B cell (primary cell): ENCODE results near the gene PCDHA1. TPM values are rescaled to one million over a fixed set of nuclear protein-coding genes. Genes with fewer than 3 reads are reported as not detected.

Experiments used
- ATAC-seq: fragments of 200-7000 bp; cut with Tn5 transposase; one replicate; pipeline ENCODE4 v1.10.0; 2021; ENCODE audit warnings: low read depth, mild to moderate bottlenecking, moderate number of reproducible peaks, moderate library complexity
- CTCF ChIA-PET: fragments of 350-600 bp; sonication (Branson Sonifier 250); formaldehyde crosslinking; loops from one replicate; lab custom pipeline; 2021; ENCODE audit warnings: antibody characterized with exemption, inconsistent platforms; lab: Charles Lee
- POLR2A ChIA-PET: fragments of 350-600 bp; sonication (Branson Sonifier 250); formaldehyde crosslinking; loops from one replicate; lab custom pipeline; 2021; ENCODE audit warnings: antibody characterized with exemption; lab: Charles Lee
- DNase-seq: peaks from one replicate; pipeline ENCODE4 v3.0.0; 2013
- H2AFZ ChIP-seq: 2 replicates; pipeline ENCODE4 v1.6.1; 2012; ENCODE audit warnings: mild to moderate bottlenecking, low read depth, low read length; ENCODE audit not compliant: insufficient read depth, poor library complexity, severe bottlenecking
- H3K27ac ChIP-seq, 2 donors: 1 replicate in 1 of 2; 2 replicates in 1 of 2; pipeline ENCODE4 v1.5.1; 2012 to 2013; ENCODE audit warnings: low read length in 2 of 2, mild to moderate bottlenecking in 2 of 2, moderate library complexity in 1 of 2
- H3K27me3 ChIP-seq, 4 experiments: fragments of 200-600 bp in 1 of 4; sonication (generic) in 1 of 4; replicated peaks in 1 of 4; 1 replicate in 2 of 4; 2 replicates in 2 of 4; pipeline versions ENCODE4 v1.6.1 to v1.7.0; 2013 to 2016; ENCODE audit warnings: low read length in 3 of 4, mild to moderate bottlenecking in 2 of 4, mixed read lengths in 1 of 4, moderate library complexity in 1 of 4; ENCODE audit not compliant: insufficient read depth in 4 of 4, control insufficient read depth in 3 of 4; ENCODE audit errors: control extremely low read depth in 1 of 4
- H3K36me3 ChIP-seq, 2 experiments: replicated peaks in 1 of 2; 1 replicate in 1 of 2; 2 replicates in 1 of 2; pipeline versions ENCODE4 v1.6.1 to v1.7.1; 2013; ENCODE audit warnings: low read length in 1 of 2; ENCODE audit not compliant: insufficient read depth in 2 of 2, control insufficient read depth in 1 of 2; ENCODE audit errors: control extremely low read depth in 1 of 2, extremely low read depth in 1 of 2
- H3K4me1 ChIP-seq, 2 donors: fragments of 200-600 bp in 1 of 2; sonication (generic) in 1 of 2; 1 replicate in 1 of 2; 2 replicates in 1 of 2; pipeline versions ENCODE4 v1.5.1 to v1.6.1; 2013 to 2017; ENCODE audit warnings: low read length in 2 of 2; ENCODE audit not compliant: control insufficient read depth in 2 of 2, insufficient read depth in 2 of 2
- H3K4me2 ChIP-seq: replicated peaks from 2 replicates; pipeline ENCODE3; 2012; ENCODE audit warnings: mild to moderate bottlenecking, low read depth, low read length; ENCODE audit not compliant: poor library complexity, severe bottlenecking
- H3K4me3 ChIP-seq, 5 experiments: fragments of 200-600 bp in 1 of 5; sonication (generic) in 1 of 5; 1 replicate in 3 of 5; 2 replicates in 2 of 5; pipeline versions ENCODE4 v1.5.1 to v1.7.0; 2011 to 2016; ENCODE audit warnings: low read length in 4 of 5, mild to moderate bottlenecking in 4 of 5, low read depth in 2 of 5, control low read depth in 1 of 5, moderate library complexity in 1 of 5; ENCODE audit not compliant: insufficient read depth in 1 of 5; ENCODE audit errors: control extremely low read depth in 1 of 5, extremely low read depth in 1 of 5
- H3K79me2 ChIP-seq: fragments of 200-600 bp; sonication (generic); one replicate; pipeline ENCODE4 v1.6.0; 2016; ENCODE audit warnings: low read length; ENCODE audit not compliant: control insufficient read depth, insufficient read depth
- H3K9ac ChIP-seq: fragments of 200-600 bp; sonication (generic); 2 replicates; pipeline ENCODE4 v1.6.1; 2017; ENCODE audit warnings: mild to moderate bottlenecking, low read length, moderate library complexity
- H3K9me3 ChIP-seq, 3 donors: one replicate each; pipeline versions ENCODE4 v1.6.1 to v1.7.1; 2013; ENCODE audit warnings: low read length in 2 of 3; ENCODE audit not compliant: control insufficient read depth in 2 of 3, insufficient read depth in 1 of 3; ENCODE audit errors: control extremely low read depth in 1 of 3
- H4K20me1 ChIP-seq: 2 replicates; pipeline ENCODE4 v1.6.0; 2012; ENCODE audit warnings: mild to moderate bottlenecking, low read length; ENCODE audit not compliant: insufficient read depth, control insufficient read depth, poor library complexity, severe bottlenecking
- H3K27ac Mint-ChIP-seq: one replicate; pipeline ENCODE4 v1.8.0; 2021; ENCODE audit warnings: mixed read lengths
- H3K27me3 Mint-ChIP-seq: one replicate; pipeline ENCODE4 v1.8.0; 2021; ENCODE audit warnings: mixed read lengths
- H3K4me1 Mint-ChIP-seq: one replicate; pipeline ENCODE4 v1.8.0; 2021; ENCODE audit warnings: mixed read lengths
- H3K4me3 Mint-ChIP-seq: one replicate; pipeline ENCODE4 v1.8.0; 2021; ENCODE audit warnings: mixed read lengths
- H3K9me3 Mint-ChIP-seq: one replicate; pipeline ENCODE4 v1.8.0; 2022; ENCODE audit warnings: mixed read lengths; ENCODE audit not compliant: insufficient read depth
- CTCF ChIP-seq: fragments of 200-600 bp; IDR thresholded peaks from one replicate; pipeline ENCODE4 v1.8.0; 2022; ENCODE audit warnings: antibody characterized with exemption, mild to moderate bottlenecking
- EZH2 ChIP-seq: IDR thresholded peaks from 2 replicates; pipeline ENCODE4 v1.6.1; 2012; ENCODE audit warnings: borderline replicate concordance, low read depth, mild to moderate bottlenecking, moderate library complexity, low read length; ENCODE audit not compliant: insufficient read depth, poor library complexity, severe bottlenecking
- WGBS: methylation state at CpG from one replicate; pipeline ENCODE4 v1.1.5; 2013; ENCODE audit warnings: missing lambda C conversion rate; ENCODE audit not compliant: insufficient coverage; 5-methylcytosine and 5-hydroxymethylcytosine counted together
- intact Hi-C: fragments of 100-400 bp; cut with micrococcal nuclease; formaldehyde crosslinking; loops from one replicate; pipeline ENCODE4 v1.10.0; 2022
- polyA plus RNA-seq: library from polyadenylated mRNA; depleted of rRNA; stranded (reverse); fragments of >200 nt; gene quantifications from 2 replicates; pipeline ENCODE4 v1.2.3, GENCODE V29; 2012
- total RNA-seq, 2 donors: library from RNA; stranded (reverse); fragments of 120-200 nt in 1 of 2; gene quantifications; 1 replicate in 1 of 2; 2 replicates in 1 of 2; pipeline versions ENCODE4 v1.2.3 to v1.2.4, GENCODE V29; 2013 to 2022

Gene PCDHA1
- total and polyA plus RNA-seq, 2 donors (not counting 1 experiment from before 2014, with no cell fraction given): not detected

GRCh38 chr5:140882591-140882899 lies 96.6 kb downstream of the PCDHA1 start:
- peaks cover 0 to 13% (median 5%) of the 10 kb centered on the region in 4 experiments for H3K27me3 ChIP-seq
- H3K9me3 ChIP-seq: peaks cover 3 to 28% (median 9%) of the 10 kb centered on the region in 3 donors
- Mint-ChIP-seq H3K27ac (no peak overlapping the region), H3K9me3 (peaks cover 8% of the 10 kb centered on the region), H3K27me3 (peaks cover 20% of the 10 kb centered on the region), H3K4me1 (no peaks in the 10 kb centered on the region), H3K4me3 (no peak overlapping the region)
- DNase-seq: no peak
- H3K4me1 ChIP-seq: no peaks in the 10 kb centered on the region
- TF ChIP-seq CTCF: no peak
- no peak for TF ChIP-seq EZH2
- H3K79me2 ChIP-seq: no peaks in the 10 kb centered on the region
- ChIA-PET POLR2A (no interaction called here), CTCF (no interaction called here)
- intact Hi-C loops: no loop called here
- H3K4me2 ChIP-seq: no peak overlapping the region
- H2AFZ ChIP-seq: no peak overlapping the region
- no peak overlapping the region for H3K9ac ChIP-seq
- no peak for ATAC-seq
- H3K4me3 ChIP-seq: no peak overlapping the region
- 32% methylated on average over 9 of the region's 12 CpGs for WGBS
- no peak overlapping the region for H3K27ac ChIP-seq
- H4K20me1 ChIP-seq: no peaks in the 10 kb centered on the region
- H3K36me3 ChIP-seq: no peaks in the 10 kb centered on the region

GRCh38 chr5:140883373-140883772 lies 97.4 kb downstream of the PCDHA1 start:
- 59% methylated on average over 39 of the region's 41 CpGs for WGBS
- Histone ChIP-seq H2AFZ (no peak overlapping the region), H3K4me3 (no peak overlapping the region), H3K27ac (no peak overlapping the region), H3K27me3 (peaks cover 0 to 13% (median 5%) of the 10 kb centered on the region in 4 experiments), H3K9me3 (peaks cover 3 to 27% (median 9%) of the 10 kb centered on the region in 3 donors), H3K9ac (no peak overlapping the region), H3K36me3 (no peaks in the 10 kb centered on the region), H4K20me1 (no peaks in the 10 kb centered on the region), H3K4me2 (no peak overlapping the region), H3K4me1 (no peaks in the 10 kb centered on the region), H3K79me2 (no peaks in the 10 kb centered on the region)
- H3K4me1 Mint-ChIP-seq: no peaks in the 10 kb centered on the region
- ChIA-PET CTCF (no interaction called here), POLR2A (no interaction called here)
- no peak for ATAC-seq
- no peak overlapping the region for H3K27ac Mint-ChIP-seq
- intact Hi-C loops: no loop called here
- H3K27me3 Mint-ChIP-seq: peaks cover 20% of the 10 kb centered on the region
- TF ChIP-seq CTCF (no peak), EZH2 (no peak)
- H3K9me3 Mint-ChIP-seq: peaks cover 8% of the 10 kb centered on the region
- H3K4me3 Mint-ChIP-seq: no peak overlapping the region
- DNase-seq: no peak
